ENCODE results near the gene NEURL2.
"Not testable (repeated sequence)": the region's sequence is repeated elsewhere in the genome, so short reads cannot be mapped to it uniquely, and the experiment has no call there.

Gene NEURL2

GRCh38 chr20:45890985-45891983, at the start of gene NEURL2, which contains the start of gene CTSA:
Gene NEURL2 (minus strand): TSS chr20:45891208. CDS start chr20:45890991, 217 bp downstream.
Gene CTSA (plus strand): TSS chr20:45891335. CDS start chr20:45891569, 234 bp downstream.
- peak; percentile 94 for DNase-seq

GRCh38 chr20:45940469-45940868, 49.5 kb upstream of the NEURL2 start:
- DNase-seq, result no peak

- no peak for DNase-seq
Observed at GRCh38 chr20:45940053-45940452, 49.0 kb upstream of the NEURL2 start.

GRCh38 chr20:45938727-45939438, 47.9 kb upstream of the NEURL2 start:
- no peak for DNase-seq

GRCh38 chr20:45937765-45938164, 46.8 kb upstream of the NEURL2 start:
- DNase-seq, result peak; percentile 61

- DNase-seq, result no peak
Observed at GRCh38 chr20:45935416-45936046, 44.5 kb upstream of the NEURL2 start.

- DNase-seq, result peak; percentile 99
Observed at GRCh38 chr20:45934586-45935415, 43.8 kb upstream of the NEURL2 start, which contains the start of gene PCIF1. Gene PCIF1 (plus strand): TSS chr20:45934683. CDS start chr20:45939000, 4,317 bp downstream.

GRCh38 chr20:45934046-45934585, 43.1 kb upstream of the NEURL2 start:
- DNase-seq, result peak; percentile 63

GRCh38 chr20:45933266-45934045, 42.4 kb upstream of the NEURL2 start:
- peak; percentile 84 for DNase-seq

- DNase-seq, result not testable (repeated sequence)
Observed at GRCh38 chr20:45931680-45932079, 40.7 kb upstream of the NEURL2 start.

- DNase-seq, result no peak
Observed at GRCh38 chr20:45927071-45927878, 36.3 kb upstream of the NEURL2 start.

GRCh38 chr20:45926731-45927070, 35.7 kb upstream of the NEURL2 start:
- DNase-seq, result no peak

GRCh38 chr20:45925821-45926506, 35.0 kb upstream of the NEURL2 start:
- DNase-seq, result no peak

- no peak for DNase-seq
Observed at GRCh38 chr20:45924391-45925261, 33.6 kb upstream of the NEURL2 start.

- DNase-seq, result no peak
Observed at GRCh38 chr20:45921337-45922189, 30.6 kb upstream of the NEURL2 start.

GRCh38 chr20:45920462-45921336, 29.7 kb upstream of the NEURL2 start:
- DNase-seq, result no peak
